Muscle layer of colon (tissue), 2 donors: ENCODE measurements around the gene CXCR4.

Source experiments
- H3K27ac ChIP-seq: one replicate; pipeline ENCODE4 v1.7.0; 2013; ENCODE audit warnings: low read depth, mild to moderate bottlenecking, low read length, moderate library complexity
- H3K27me3 ChIP-seq, 2 donors: one replicate each; pipeline ENCODE4 v1.7.0; 2013; ENCODE audit warnings: low read length in 2 of 2, mild to moderate bottlenecking in 2 of 2; ENCODE audit not compliant: insufficient read depth in 2 of 2, control insufficient read depth in 1 of 2
- H3K36me3 ChIP-seq: one replicate; pipeline ENCODE4 v1.7.0; 2013; ENCODE audit warnings: mild to moderate bottlenecking, low read length; ENCODE audit not compliant: insufficient read depth
- H3K4me1 ChIP-seq: one replicate; pipeline ENCODE4 v1.7.0; 2013; ENCODE audit warnings: mild to moderate bottlenecking, low read length; ENCODE audit not compliant: insufficient read depth
- H3K4me3 ChIP-seq, 2 donors: one replicate each; pipeline ENCODE4 v1.7.0; 2013; ENCODE audit warnings: low read length in 2 of 2, low read depth in 1 of 2, mild to moderate bottlenecking in 1 of 2, moderate library complexity in 1 of 2
- H3K9ac ChIP-seq: one replicate; pipeline ENCODE4 v1.7.0; 2013; ENCODE audit warnings: low read length
- H3K9me3 ChIP-seq: one replicate; pipeline ENCODE4 v1.7.0; 2013; ENCODE audit warnings: mild to moderate bottlenecking, low read length
- donor health status: abdominal sarcoma.
- donor health status: Adenocarcinoma of cecum.

CXCR4 gene

GRCh38 chr2:136139631-136140030, 21.7 kb upstream of the CXCR4 start:
- Histone ChIP-seq H3K36me3 (no peaks in the 10 kb centered on the region), H3K4me1 (no peaks in the 10 kb centered on the region), H3K9ac (no peak overlapping the region)

DNA sequence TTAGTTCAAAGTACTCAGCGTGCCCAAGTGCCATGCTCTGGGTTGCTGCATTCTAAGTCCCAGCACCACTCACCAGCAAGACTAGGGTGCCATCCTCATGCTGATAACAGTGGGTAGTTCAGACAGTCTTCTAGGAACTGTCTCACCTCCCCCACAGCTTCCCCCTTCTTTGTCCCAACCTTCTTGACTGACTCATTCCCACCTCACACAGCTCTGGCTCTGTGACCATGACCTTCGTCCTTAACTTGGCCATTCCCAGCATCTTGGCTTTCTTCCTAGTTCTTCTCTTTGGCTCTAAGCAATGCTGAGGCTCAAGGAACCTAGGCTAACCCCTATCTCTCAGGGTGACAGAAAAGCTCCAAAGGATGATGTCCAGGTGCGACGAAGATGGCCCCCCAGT, 20.0 kb upstream of the CXCR4 start:
- no peak overlapping the region for H3K27ac ChIP-seq
- H3K9me3 ChIP-seq, result no peaks in the 10 kb centered on the region
- H3K36me3 ChIP-seq, result no peaks in the 10 kb centered on the region
- no peaks in the 10 kb centered on the region for H3K27me3 ChIP-seq
- no peak overlapping the region for H3K9ac ChIP-seq
- no peaks in the 10 kb centered on the region for H3K4me1 ChIP-seq
- H3K4me3 ChIP-seq, result no peak overlapping the region

More at GRCh38 chr2:136139631-136140030, 21.7 kb upstream of the CXCR4 start:
- no peaks in the 10 kb centered on the region for H3K27me3 ChIP-seq
- no peaks in the 10 kb centered on the region for H3K9me3 ChIP-seq
- H3K4me3 ChIP-seq, result no peak overlapping the region
- H3K27ac ChIP-seq, result no peak overlapping the region

DNA sequence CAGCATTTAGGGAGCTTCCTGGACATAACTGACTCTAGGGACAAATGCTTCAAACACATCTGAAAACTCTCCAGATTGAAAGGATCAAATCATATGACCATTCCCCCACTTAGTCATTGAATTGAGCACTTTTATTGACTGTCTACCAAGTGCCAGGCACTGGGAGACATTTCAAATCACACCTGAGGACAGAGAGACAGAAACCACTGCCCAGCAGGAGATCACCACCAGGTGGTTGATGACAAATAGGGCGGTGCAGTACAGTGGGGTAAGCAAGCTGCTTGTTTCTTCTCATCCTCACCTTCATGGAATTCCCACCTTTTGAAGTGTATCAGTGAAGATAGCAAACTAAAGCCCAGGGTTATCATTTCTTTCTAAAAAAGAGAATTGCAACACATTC, 19.0 kb upstream of the CXCR4 start:
- Histone ChIP-seq H3K36me3 (no peaks in the 10 kb centered on the region), H3K9me3 (no peaks in the 10 kb centered on the region), H3K4me3 (no peak overlapping the region), H3K27ac (no peak overlapping the region), H3K9ac (no peak overlapping the region), H3K4me1 (no peaks in the 10 kb centered on the region), H3K27me3 (no peaks in the 10 kb centered on the region)

DNA sequence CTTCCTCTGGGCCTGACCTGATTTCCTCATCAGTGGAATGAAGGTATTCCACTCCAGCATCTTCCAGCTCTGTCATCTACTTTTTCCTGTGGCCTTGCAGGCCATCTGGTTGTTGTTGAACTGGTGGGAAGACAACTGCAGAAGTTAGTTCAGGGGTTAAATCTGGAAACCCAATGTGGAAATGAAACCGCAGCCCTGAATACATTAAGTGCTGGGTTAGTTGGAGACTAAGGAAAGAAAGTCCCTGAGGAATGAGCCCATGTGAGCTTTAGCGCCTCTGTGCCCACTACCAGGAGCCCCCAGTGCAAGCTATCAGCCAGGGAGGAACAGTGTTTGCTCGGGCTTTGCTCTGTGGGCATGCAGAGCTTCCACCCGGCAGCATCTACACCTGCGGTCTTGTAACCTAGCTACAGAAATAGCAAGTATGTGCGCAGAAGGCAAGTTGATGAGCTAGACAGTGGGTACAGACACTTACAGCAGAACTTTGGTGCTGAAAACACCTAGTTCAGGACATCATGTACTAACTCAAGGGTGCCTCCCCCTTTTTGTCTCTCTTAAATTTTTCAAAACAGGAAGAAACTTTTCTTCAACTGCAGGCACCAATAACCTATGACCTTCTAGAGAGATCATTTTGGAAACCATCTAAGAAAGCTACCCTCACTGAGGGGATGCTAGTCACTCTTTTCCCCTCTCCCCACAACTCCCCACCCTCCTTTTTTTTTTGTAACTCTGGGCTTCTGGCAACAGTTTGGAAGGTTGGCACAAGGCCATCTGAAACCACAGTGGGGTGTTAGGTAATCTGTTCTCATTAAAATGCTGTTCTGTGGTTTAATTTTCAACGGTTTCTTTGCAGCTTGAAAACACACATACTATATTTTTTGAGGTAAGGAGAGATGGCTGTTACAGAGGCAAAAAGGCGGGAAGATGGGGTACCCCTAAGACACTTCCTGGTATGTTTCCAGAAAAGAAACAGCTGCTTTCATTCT, 18.3 kb upstream of the CXCR4 start:
- Histone ChIP-seq H3K27ac (no peak overlapping the region), H3K36me3 (no peaks in the 10 kb centered on the region), H3K9me3 (no peaks in the 10 kb centered on the region), H3K4me1 (no peaks in the 10 kb centered on the region), H3K4me3 (no peak overlapping the region), H3K9ac (no peak overlapping the region), H3K27me3 (no peaks in the 10 kb centered on the region)

DNA sequence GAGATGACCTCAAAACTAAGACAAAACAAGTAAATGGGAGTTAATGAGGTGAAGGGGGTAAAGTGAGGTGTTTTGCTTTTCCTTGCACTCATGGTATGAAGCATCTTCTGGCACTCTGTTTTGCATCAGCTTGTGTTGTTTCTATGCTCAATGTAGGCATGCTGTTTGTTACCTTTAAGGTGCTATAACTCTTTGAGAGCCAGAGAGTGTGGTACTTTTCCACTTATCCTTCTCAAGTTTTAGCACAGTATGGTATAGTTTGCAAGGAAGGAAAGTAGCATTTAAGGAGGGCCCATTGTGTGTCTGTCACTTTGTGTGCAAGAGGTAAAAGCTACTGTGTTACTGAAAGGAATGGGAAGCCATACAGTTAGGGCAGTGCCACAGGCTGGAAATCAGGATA, 17.5 kb upstream of the CXCR4 start:
- Histone ChIP-seq H3K9me3 (no peaks in the 10 kb centered on the region), H3K4me3 (no peak overlapping the region), H3K36me3 (no peaks in the 10 kb centered on the region), H3K4me1 (no peaks in the 10 kb centered on the region), H3K27me3 (no peaks in the 10 kb centered on the region), H3K27ac (no peak overlapping the region), H3K9ac (no peak overlapping the region)

DNA sequence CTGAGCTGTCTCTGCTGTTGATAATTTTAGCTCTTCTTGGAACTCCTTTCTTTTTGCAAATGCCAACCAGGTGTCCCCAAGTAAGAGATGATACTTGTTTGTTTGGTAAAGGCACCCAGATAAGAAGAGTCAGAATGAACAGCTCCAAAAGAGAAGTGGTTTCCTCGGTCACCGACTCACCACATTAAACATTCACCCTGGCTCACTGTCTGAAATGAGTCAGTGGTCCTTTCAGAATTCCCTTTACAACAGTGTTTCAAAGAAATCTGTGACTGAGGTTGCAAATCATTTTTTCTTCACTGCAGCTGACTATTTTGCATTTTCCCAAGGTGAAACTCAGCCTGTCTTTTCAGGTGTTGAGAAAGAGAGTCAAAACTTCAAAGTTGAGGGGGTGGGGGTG, 16.2 kb upstream of the CXCR4 start:
- Histone ChIP-seq H3K9me3 (no peaks in the 10 kb centered on the region), H3K4me3 (no peak overlapping the region), H3K27me3 (no peaks in the 10 kb centered on the region), H3K9ac (no peak overlapping the region), H3K4me1 (no peaks in the 10 kb centered on the region), H3K36me3 (no peaks in the 10 kb centered on the region), H3K27ac (no peak overlapping the region)

DNA sequence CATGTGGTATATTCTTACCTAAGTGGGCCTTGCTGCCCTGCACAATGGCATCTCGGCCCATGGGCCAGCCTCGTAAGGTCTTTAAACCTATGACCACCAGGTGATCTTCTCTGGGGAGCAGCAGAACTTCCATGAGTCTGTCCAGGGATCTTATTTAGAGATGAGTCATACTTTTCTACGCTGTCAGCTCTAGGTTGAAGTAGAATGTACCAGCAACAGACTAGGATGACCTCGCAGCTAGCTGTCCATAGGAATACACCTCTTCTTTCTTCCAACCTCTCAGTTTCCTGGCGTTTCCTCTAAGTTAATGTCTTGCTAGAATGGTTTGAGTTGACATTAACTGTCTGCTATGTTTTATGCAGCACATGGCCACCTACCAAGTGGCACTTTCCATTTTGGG, 15.6 kb upstream of the CXCR4 start:
- H3K9me3 ChIP-seq, result no peaks in the 10 kb centered on the region
- no peak overlapping the region for H3K9ac ChIP-seq
- no peak overlapping the region for H3K27ac ChIP-seq
- H3K36me3 ChIP-seq, result no peaks in the 10 kb centered on the region
- no peak overlapping the region for H3K4me3 ChIP-seq
- no peaks in the 10 kb centered on the region for H3K27me3 ChIP-seq
- H3K4me1 ChIP-seq, result no peaks in the 10 kb centered on the region

GRCh38 chr2:136133176-136133575, 15.2 kb upstream of the CXCR4 start:
- Histone ChIP-seq H3K4me1 (no peaks in the 10 kb centered on the region), H3K9me3 (no peaks in the 10 kb centered on the region), H3K27ac (no peak overlapping the region), H3K27me3 (no peaks in the 10 kb centered on the region), H3K9ac (no peak overlapping the region), H3K36me3 (no peaks in the 10 kb centered on the region), H3K4me3 (no peak overlapping the region)

- H3K4me3 ChIP-seq, result no peak overlapping the region
- no peaks in the 10 kb centered on the region for H3K4me1 ChIP-seq
- H3K9ac ChIP-seq, result no peak overlapping the region
- H3K27ac ChIP-seq, result no peak overlapping the region
- no peaks in the 10 kb centered on the region for H3K36me3 ChIP-seq
- no peaks in the 10 kb centered on the region for H3K27me3 ChIP-seq
- no peaks in the 10 kb centered on the region for H3K9me3 ChIP-seq
These were observed 14.8 kb upstream of the CXCR4 start for GRCh38 chr2:136132825-136133155.

DNA sequence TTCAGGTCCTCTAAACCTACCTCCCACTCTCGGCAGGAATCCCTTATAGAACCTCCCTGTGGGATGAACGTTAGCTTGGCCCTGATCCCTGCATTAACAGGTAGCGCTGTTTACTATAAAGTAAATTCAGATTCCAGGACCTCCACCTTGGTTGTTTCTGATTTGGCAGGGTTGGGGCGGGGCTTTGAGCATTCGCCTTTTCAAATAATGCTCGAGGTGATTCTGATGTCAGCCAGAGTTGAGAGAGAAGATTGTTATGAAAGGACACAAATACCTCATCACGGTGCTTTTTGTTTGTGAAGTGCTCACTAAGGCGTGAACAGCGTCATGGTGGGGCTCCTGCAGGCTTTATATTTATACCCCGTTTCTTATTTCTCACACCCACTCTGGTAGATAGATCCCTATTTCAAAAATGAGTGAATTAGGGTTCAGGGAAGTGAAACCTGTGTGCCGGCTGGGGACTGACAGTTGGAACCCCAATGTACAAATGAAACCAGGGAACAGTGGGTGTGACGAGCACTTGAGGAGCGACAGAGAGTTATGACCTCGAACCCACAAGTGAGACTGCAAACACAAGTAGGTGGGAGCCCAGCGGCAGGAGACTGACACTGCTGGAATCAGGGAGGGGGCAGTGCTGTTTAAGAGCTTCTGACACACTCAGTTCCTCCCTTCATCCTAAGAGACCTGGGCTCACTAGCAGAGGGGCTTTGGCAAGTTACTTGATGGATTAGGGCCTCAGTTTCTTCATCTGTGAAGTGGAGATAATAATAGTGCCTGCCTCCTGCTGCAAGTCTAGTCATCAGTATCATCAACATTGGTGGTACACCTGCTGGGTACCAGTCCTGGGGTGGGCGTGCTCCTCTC, 14.2 kb upstream of the CXCR4 start:
- Histone ChIP-seq H3K9ac (no peak overlapping the region), H3K4me1 (no peaks in the 10 kb centered on the region), H3K27me3 (no peaks in the 10 kb centered on the region), H3K27ac (no peak overlapping the region), H3K36me3 (no peaks in the 10 kb centered on the region), H3K4me3 (no peak overlapping the region), H3K9me3 (no peaks in the 10 kb centered on the region)

DNA sequence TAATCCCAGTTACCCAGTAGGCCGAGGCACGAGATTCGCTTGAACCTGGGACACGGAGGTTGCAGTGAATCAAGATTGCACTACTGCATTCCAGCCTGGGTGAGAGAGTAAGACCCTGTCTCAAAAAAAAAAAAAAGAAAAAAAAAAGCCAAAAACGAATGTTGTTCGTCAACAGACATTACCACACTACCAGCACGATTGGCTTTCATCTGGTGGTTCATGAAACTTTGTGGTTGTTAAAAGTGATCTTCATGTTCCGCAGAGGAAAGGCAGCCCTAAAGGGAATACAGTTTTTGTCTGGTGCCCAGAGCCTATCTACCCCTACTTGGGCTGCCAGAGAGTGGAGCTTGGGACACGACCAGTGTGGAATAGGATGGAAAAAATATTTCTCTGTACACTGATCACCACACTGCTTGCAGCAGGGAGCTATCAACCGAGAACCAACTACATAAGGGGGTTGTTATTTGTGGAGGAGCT, 13.6 kb upstream of the CXCR4 start:
- no peaks in the 10 kb centered on the region for H3K9me3 ChIP-seq
- no peak overlapping the region for H3K4me3 ChIP-seq
- no peaks in the 10 kb centered on the region for H3K27me3 ChIP-seq
- no peak overlapping the region for H3K27ac ChIP-seq
- peaks cover under 1% of the 10 kb centered on the region for H3K4me1 ChIP-seq
- no peak overlapping the region for H3K9ac ChIP-seq
- no peaks in the 10 kb centered on the region for H3K36me3 ChIP-seq
